CD4-positive, alpha-beta T cell treated with Interleukin-12 subunit alpha and Interleukin-12 subunit beta, for 1 hour (primary cell): Measurements from ENCODE around the gene HPSE2.
A peak's percentile ranks its signal among the peaks of the same experiment; 100 is the strongest.

Experiments used
- DNase-seq: peaks from one replicate; pipeline ENCODE4 v3.0.0-alpha.2; 2020

The HPSE2 gene

GRCh38 chr10:98667081-98667480 is 568.6 kb downstream of the HPSE2 start:
- no peak for DNase-seq

- no peak for DNase-seq
Measured at GRCh38 chr10:98666276-98666675, 569.4 kb downstream of the HPSE2 start.

GRCh38 chr10:98664329-98665042 is 571.2 kb downstream of the HPSE2 start:
- peak; percentile 51 for DNase-seq

- DNase-seq, result no peak
Measured at GRCh38 chr10:98659951-98660350, 575.7 kb downstream of the HPSE2 start.

GRCh38 chr10:98655492-98655891 is 580.2 kb downstream of the HPSE2 start:
- DNase-seq, result no peak

GRCh38 chr10:98649170-98649569 is 586.5 kb downstream of the HPSE2 start:
- no peak for DNase-seq

GRCh38 chr10:98646998-98647917 is 588.4 kb downstream of the HPSE2 start:
- DNase-seq, result no peak

GRCh38 chr10:98644466-98644865 is 591.2 kb downstream of the HPSE2 start:
- DNase-seq, result no peak

- DNase-seq, result no peak
Measured at GRCh38 chr10:98642281-98642680, 593.4 kb downstream of the HPSE2 start.

- DNase-seq, result no peak
Measured at GRCh38 chr10:98638920-98639319, 596.7 kb downstream of the HPSE2 start.

- no peak for DNase-seq
Measured at GRCh38 chr10:98636921-98637329, 598.7 kb downstream of the HPSE2 start.

- DNase-seq, result no peak
Measured at GRCh38 chr10:98632456-98633150, 603.0 kb downstream of the HPSE2 start.

GRCh38 chr10:98628206-98628605 is 607.4 kb downstream of the HPSE2 start:
- DNase-seq, result no peak

- DNase-seq, result no peak
Measured at GRCh38 chr10:98627711-98628110, 607.9 kb downstream of the HPSE2 start.

- DNase-seq, result no peak
Measured at GRCh38 chr10:98624963-98625362, 610.7 kb downstream of the HPSE2 start.

- DNase-seq, result no peak
Measured at GRCh38 chr10:98623176-98623575, 612.5 kb downstream of the HPSE2 start.

GRCh38 chr10:98621630-98622029 is 614.0 kb downstream of the HPSE2 start:
- DNase-seq, result no peak

- DNase-seq, result no peak
Measured at GRCh38 chr10:98620503-98620902, 615.1 kb downstream of the HPSE2 start.

GRCh38 chr10:98619446-98619845 is 616.2 kb downstream of the HPSE2 start:
- no peak for DNase-seq

- DNase-seq, result no peak
Measured at GRCh38 chr10:98617906-98618520, 617.6 kb downstream of the HPSE2 start.

- no peak for DNase-seq
Measured at GRCh38 chr10:98613446-98613845, 622.2 kb downstream of the HPSE2 start.

- DNase-seq, result no peak
Measured at GRCh38 chr10:98611436-98611835, 624.2 kb downstream of the HPSE2 start.

- no peak for DNase-seq
Measured at GRCh38 chr10:98610836-98611235, 624.8 kb downstream of the HPSE2 start.
